Renal pelvis (tissue), 4 donors: ENCODE data around the gene PLXNC1. TPM values are rescaled to one million over a fixed set of nuclear protein-coding genes. Genes with fewer than 3 reads are reported as not detected.

ENCODE experiments used
- DNase-seq: peaks from one replicate; pipeline ENCODE4 v3.0.0-alpha.2; 2013
- polyA plus RNA-seq, 3 donors: library from polyadenylated mRNA; unstranded; fragments of 120-200 nt; gene quantifications; one replicate each; pipeline ENCODE4 v1.2.1, GENCODE V29; 2013; ENCODE audit not compliant: insufficient read length in 3 of 3

PLXNC1 gene
- polyA plus RNA-seq, 3 donors: 6.8 to 7.8 (median 7.1) TPM

DNA sequence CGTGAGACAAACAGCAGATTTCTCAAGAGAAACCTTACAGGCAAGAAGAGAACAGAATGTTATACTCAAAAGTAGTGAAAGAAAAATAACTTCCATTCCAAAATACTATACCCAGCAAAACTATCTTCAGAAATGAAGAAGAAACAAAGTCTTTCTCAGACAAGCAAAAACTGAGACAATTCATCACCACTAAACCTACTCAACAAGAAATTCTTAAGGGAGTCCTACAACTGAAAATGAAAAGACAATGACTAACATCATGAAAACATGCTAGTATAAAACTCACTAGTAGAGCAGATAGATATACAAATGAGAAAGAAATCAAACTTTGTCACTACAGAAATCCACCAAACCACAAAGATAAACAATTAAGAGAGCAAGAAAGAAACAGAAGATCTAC is 204.8 kb downstream of the PLXNC1 start:
- no peak for DNase-seq
